WTC11 (cell line): ENCODE results near the gene NT5DC4. TPM values are rescaled to one million over a fixed set of nuclear protein-coding genes. Genes with fewer than 3 reads are reported as not detected.

Experiments
- ATAC-seq: fragments of 200-7000 bp; cut with Tn5 transposase; 2 replicates; pipeline ENCODE4 v1.10.0; 2021; ENCODE audit warnings: mild to moderate bottlenecking, moderate library complexity
- CTCF ChIA-PET: fragments of 300-600 bp; sonication (Branson Sonifier 250); formaldehyde crosslinking; loops from one replicate; lab custom pipeline; 2021; ENCODE audit warnings: antibody characterized with exemption; lab: Charles Lee
- POLR2A ChIA-PET: fragments of 350-600 bp; sonication (Branson Sonifier 250); formaldehyde crosslinking; loops from one replicate; lab custom pipeline; 2021; ENCODE audit warnings: antibody characterized with exemption; lab: Charles Lee
- DNase-seq: peaks from one replicate; pipeline ENCODE4 v3.0.0; 2021; ENCODE audit warnings: low spot score
- H3K27ac Mint-ChIP-seq: 2 replicates; pipeline ENCODE4 v1.8.0; 2021; ENCODE audit warnings: mixed read lengths
- H3K27me3 Mint-ChIP-seq: 2 replicates; pipeline ENCODE4 v1.8.0; 2021; ENCODE audit warnings: low read depth, mild to moderate bottlenecking, moderate library complexity, mixed read lengths
- H3K36me3 Mint-ChIP-seq: 2 replicates; pipeline ENCODE4 v1.8.0; 2021; ENCODE audit warnings: mixed read lengths
- H3K4me1 Mint-ChIP-seq: 2 replicates; pipeline ENCODE4 v1.8.0; 2022; ENCODE audit warnings: mixed read lengths
- H3K4me3 Mint-ChIP-seq: 2 replicates; pipeline ENCODE4 v1.8.0; 2021; ENCODE audit warnings: mild to moderate bottlenecking, moderate library complexity, mixed read lengths
- H3K9me3 Mint-ChIP-seq: 2 replicates; pipeline ENCODE4 v1.8.0; 2021; ENCODE audit warnings: mixed read lengths
- CREB1 ChIP-seq: sonication (generic); formaldehyde crosslinking; IDR thresholded peaks from 2 replicates; pipeline ENCODE4 v1.8.0; 2023; ENCODE audit warnings: mild to moderate bottlenecking, missing genetic modification reagents
- ESRRA ChIP-seq: sonication (generic); formaldehyde crosslinking; IDR thresholded peaks from 2 replicates; pipeline ENCODE4 v1.8.1; 2022; ENCODE audit warnings: mild to moderate bottlenecking, missing genetic modification reagents, borderline replicate concordance
- ETV6 ChIP-seq: sonication (generic); formaldehyde crosslinking; IDR thresholded peaks from 2 replicates; pipeline ENCODE4 v1.8.1; 2022; ENCODE audit warnings: mild to moderate bottlenecking, missing genetic modification reagents
- GTF2I ChIP-seq: fragments of 250-450 bp; sonication (Bioruptor Pico); conservative IDR thresholded peaks from 2 replicates; pipeline ENCODE4 v1.4.0; 2021; ENCODE audit warnings: mild to moderate bottlenecking
- JAZF1 ChIP-seq: fragments of 250-450 bp; sonication (Bioruptor Pico); IDR thresholded peaks from 2 replicates; pipeline ENCODE4 v1.9.0; 2021; ENCODE audit warnings: moderate library complexity, mild to moderate bottlenecking, inconsistent platforms
- JUN ChIP-seq: sonication (generic); formaldehyde crosslinking; IDR thresholded peaks from 2 replicates; pipeline ENCODE4 v1.8.0; 2023; ENCODE audit warnings: mild to moderate bottlenecking, missing genetic modification reagents
- KAT7 ChIP-seq: sonication (generic); formaldehyde crosslinking; IDR thresholded peaks from 2 replicates; pipeline ENCODE4 v1.8.1; 2023; ENCODE audit warnings: missing genetic modification reagents, mild to moderate bottlenecking, borderline replicate concordance
- MYBL2 ChIP-seq: sonication (generic); formaldehyde crosslinking; IDR thresholded peaks from 2 replicates; pipeline ENCODE4 v1.8.1; 2023; ENCODE audit warnings: mild to moderate bottlenecking, moderate library complexity, missing genetic modification reagents
- NFATC4 ChIP-seq: fragments of 250-450 bp; sonication (Bioruptor Pico); IDR thresholded peaks from 2 replicates; pipeline ENCODE4 v1.9.0; 2021; ENCODE audit warnings: mild to moderate bottlenecking
- NFYB ChIP-seq: sonication (generic); formaldehyde crosslinking; conservative IDR thresholded peaks from 2 replicates; pipeline ENCODE4 v1.8.0; 2022; ENCODE audit warnings: low read depth, missing genetic modification reagents
- NR2C2 ChIP-seq: sonication (generic); formaldehyde crosslinking; IDR thresholded peaks from 2 replicates; pipeline ENCODE4 v1.8.0; 2022; ENCODE audit warnings: mild to moderate bottlenecking, missing genetic modification reagents
- TP53 ChIP-seq: sonication (generic); formaldehyde crosslinking; IDR thresholded peaks from 2 replicates; pipeline ENCODE4 v1.8.1; 2023; ENCODE audit warnings: mild to moderate bottlenecking, missing genetic modification reagents
- ZBTB21 ChIP-seq: sonication (generic); formaldehyde crosslinking; IDR thresholded peaks from 2 replicates; pipeline ENCODE4 v1.8.1; 2023; ENCODE audit warnings: mild to moderate bottlenecking, missing genetic modification reagents, borderline replicate concordance
- ZNF138 ChIP-seq: sonication (generic); formaldehyde crosslinking; conservative IDR thresholded peaks from 2 replicates; pipeline ENCODE4 v1.8.1; 2022; ENCODE audit warnings: mild to moderate bottlenecking, moderate library complexity, missing genetic modification reagents
- ZNF423 ChIP-seq: fragments of 250-450 bp; sonication (Bioruptor Pico); IDR thresholded peaks from 2 replicates; pipeline ENCODE4 v2.1.2; 2022; ENCODE audit warnings: mild to moderate bottlenecking, moderate library complexity
- total RNA-seq: library from RNA; stranded (reverse); gene quantifications from 3 replicates; pipeline ENCODE4 v1.2.3, GENCODE V29; 2021
- TF ChIP-seq, protein P1 (sequence below): sonication (generic); formaldehyde crosslinking; IDR thresholded peaks from 2 replicates; pipeline ENCODE4 v1.8.1; 2022; ENCODE audit warnings: mild to moderate bottlenecking, missing genetic modification reagents, moderate library complexity, borderline replicate concordance
- TF ChIP-seq, protein P2 (sequence below): sonication (generic); formaldehyde crosslinking; IDR thresholded peaks from 2 replicates; pipeline ENCODE4 v1.8.0; 2022; ENCODE audit warnings: mild to moderate bottlenecking, missing genetic modification reagents
- TF ChIP-seq, protein P3 (sequence below): sonication (generic); formaldehyde crosslinking; conservative IDR thresholded peaks from 2 replicates; pipeline ENCODE4 v1.8.1; 2022; ENCODE audit warnings: mild to moderate bottlenecking, missing genetic modification reagents
- TF ChIP-seq, protein P4 (sequence below): fragments of 250-450 bp; sonication (Bioruptor Pico); IDR thresholded peaks from 2 replicates; pipeline ENCODE4 v1.9.0; 2021; ENCODE audit warnings: mild to moderate bottlenecking
- TF ChIP-seq, protein P5 (sequence below): sonication (generic); formaldehyde crosslinking; IDR thresholded peaks from 2 replicates; pipeline ENCODE4 v1.8.0; 2023; ENCODE audit warnings: mild to moderate bottlenecking, missing genetic modification reagents
- TF ChIP-seq, protein P6 (sequence below): sonication (generic); formaldehyde crosslinking; IDR thresholded peaks from 2 replicates; pipeline ENCODE4 v1.8.1; 2022; ENCODE audit warnings: mild to moderate bottlenecking, moderate library complexity, missing genetic modification reagents
- TF ChIP-seq, protein P7 (sequence below): sonication (generic); formaldehyde crosslinking; conservative IDR thresholded peaks from 2 replicates; pipeline ENCODE4 v1.8.1; 2023; ENCODE audit warnings: mild to moderate bottlenecking, low read depth, missing genetic modification reagents, moderate library complexity
- TF ChIP-seq, protein P8 (sequence below): sonication (generic); formaldehyde crosslinking; IDR thresholded peaks from 2 replicates; pipeline ENCODE4 v1.8.1; 2022; ENCODE audit warnings: low read depth, missing genetic modification reagents, borderline replicate concordance

Gene NT5DC4
- total RNA-seq, 1 experiment from 2014 or later: not detected

DNA sequence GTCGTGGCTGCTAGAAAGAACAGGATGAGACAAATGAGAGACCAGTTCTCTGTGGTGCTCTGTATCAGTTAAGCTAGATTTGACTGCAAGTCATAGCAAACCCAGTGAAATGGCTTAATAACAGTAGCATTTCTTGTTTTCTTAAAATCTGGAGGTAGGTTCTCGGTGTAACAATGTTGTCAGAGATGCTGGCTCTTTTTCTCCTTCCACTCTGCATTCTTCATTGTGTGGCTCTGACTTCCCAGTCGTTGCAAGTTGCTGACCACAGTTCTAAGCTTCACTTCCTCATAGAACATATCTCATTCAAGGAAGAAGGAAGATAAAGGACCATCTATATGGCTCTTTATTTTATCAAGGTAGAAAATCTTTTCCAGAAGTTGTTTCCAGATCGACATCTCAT lies 51.5 kb downstream of the NT5DC4 start (continued):
- TF ChIP-seq CREB1 (no peak), ETV6 (CRISPR knock-in tag) (no peak), TP53 (no peak), MYBL2 (CRISPR knock-in tag) (no peak), NFYB (CRISPR knock-in tag) (no peak), ZNF423 (CRISPR knock-in tag) (no peak)
- TF ChIP-seq, protein P1, sequence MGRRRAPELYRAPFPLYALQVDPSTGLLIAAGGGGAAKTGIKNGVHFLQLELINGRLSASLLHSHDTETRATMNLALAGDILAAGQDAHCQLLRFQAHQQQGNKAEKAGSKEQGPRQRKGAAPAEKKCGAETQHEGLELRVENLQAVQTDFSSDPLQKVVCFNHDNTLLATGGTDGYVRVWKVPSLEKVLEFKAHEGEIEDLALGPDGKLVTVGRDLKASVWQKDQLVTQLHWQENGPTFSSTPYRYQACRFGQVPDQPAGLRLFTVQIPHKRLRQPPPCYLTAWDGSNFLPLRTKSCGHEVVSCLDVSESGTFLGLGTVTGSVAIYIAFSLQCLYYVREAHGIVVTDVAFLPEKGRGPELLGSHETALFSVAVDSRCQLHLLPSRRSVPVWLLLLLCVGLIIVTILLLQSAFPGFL (CRISPR knock-in tag): no peak
- TF ChIP-seq, protein P2, sequence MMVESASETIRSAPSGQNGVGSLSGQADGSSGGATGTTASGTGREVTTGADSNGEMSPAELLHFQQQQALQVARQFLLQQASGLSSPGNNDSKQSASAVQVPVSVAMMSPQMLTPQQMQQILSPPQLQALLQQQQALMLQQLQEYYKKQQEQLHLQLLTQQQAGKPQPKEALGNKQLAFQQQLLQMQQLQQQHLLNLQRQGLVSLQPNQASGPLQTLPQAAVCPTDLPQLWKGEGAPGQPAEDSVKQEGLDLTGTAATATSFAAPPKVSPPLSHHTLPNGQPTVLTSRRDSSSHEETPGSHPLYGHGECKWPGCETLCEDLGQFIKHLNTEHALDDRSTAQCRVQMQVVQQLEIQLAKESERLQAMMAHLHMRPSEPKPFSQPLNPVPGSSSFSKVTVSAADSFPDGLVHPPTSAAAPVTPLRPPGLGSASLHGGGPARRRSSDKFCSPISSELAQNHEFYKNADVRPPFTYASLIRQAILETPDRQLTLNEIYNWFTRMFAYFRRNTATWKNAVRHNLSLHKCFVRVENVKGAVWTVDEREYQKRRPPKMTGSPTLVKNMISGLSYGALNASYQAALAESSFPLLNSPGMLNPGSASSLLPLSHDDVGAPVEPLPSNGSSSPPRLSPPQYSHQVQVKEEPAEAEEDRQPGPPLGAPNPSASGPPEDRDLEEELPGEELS (CRISPR knock-in tag): no peak
- TF ChIP-seq, protein P3, sequence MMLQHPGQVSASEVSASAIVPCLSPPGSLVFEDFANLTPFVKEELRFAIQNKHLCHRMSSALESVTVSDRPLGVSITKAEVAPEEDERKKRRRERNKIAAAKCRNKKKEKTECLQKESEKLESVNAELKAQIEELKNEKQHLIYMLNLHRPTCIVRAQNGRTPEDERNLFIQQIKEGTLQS (CRISPR knock-in tag): no peak

DNA sequence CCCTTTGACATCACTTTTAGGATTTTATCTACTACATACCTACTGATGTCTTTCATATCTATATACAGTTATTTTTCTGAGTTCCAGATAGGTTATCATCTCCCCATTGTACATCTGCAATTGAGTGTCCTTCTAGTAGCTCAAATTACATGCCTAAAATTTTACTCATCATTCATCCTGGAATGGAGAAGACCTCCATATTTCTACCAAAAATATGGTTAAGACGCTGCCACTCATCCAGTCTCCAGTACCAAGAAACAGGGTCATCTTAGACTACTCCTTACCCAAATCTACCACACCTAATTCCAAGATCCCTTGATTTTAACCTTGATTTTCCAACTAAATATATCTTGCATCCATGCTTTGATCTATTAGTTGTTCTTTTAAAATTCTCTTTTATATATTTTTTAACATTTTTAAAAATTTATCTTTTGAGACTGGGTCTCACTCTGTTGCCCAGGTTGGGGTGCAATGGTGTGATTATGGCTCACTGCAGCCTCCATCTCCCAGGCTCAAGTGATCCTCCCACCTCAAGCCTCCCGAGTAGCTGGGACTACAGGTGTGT lies 52.2 kb downstream of the NT5DC4 start:
- H3K27ac Mint-ChIP-seq: no peak overlapping the region
- DNase-seq (no peak), ATAC-seq (no peak)
- peaks cover 11% of the 10 kb centered on the region for H3K4me1 Mint-ChIP-seq
- no peak overlapping the region for H3K4me3 Mint-ChIP-seq
- no peaks in the 10 kb centered on the region; the same call in 1 of the 2 replicates for H3K27me3 Mint-ChIP-seq
- TF ChIP-seq, protein P4, sequence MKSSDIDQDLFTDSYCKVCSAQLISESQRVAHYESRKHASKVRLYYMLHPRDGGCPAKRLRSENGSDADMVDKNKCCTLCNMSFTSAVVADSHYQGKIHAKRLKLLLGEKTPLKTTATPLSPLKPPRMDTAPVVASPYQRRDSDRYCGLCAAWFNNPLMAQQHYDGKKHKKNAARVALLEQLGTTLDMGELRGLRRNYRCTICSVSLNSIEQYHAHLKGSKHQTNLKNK (CRISPR knock-in tag): no peak
- TF ChIP-seq, protein P5, sequence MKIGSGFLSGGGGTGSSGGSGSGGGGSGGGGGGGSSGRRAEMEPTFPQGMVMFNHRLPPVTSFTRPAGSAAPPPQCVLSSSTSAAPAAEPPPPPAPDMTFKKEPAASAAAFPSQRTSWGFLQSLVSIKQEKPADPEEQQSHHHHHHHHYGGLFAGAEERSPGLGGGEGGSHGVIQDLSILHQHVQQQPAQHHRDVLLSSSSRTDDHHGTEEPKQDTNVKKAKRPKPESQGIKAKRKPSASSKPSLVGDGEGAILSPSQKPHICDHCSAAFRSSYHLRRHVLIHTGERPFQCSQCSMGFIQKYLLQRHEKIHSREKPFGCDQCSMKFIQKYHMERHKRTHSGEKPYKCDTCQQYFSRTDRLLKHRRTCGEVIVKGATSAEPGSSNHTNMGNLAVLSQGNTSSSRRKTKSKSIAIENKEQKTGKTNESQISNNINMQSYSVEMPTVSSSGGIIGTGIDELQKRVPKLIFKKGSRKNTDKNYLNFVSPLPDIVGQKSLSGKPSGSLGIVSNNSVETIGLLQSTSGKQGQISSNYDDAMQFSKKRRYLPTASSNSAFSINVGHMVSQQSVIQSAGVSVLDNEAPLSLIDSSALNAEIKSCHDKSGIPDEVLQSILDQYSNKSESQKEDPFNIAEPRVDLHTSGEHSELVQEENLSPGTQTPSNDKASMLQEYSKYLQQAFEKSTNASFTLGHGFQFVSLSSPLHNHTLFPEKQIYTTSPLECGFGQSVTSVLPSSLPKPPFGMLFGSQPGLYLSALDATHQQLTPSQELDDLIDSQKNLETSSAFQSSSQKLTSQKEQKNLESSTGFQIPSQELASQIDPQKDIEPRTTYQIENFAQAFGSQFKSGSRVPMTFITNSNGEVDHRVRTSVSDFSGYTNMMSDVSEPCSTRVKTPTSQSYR: no peak
- no peak for TF ChIP-seq NFATC4
- no peak for TF ChIP-seq NR2C2 (CRISPR knock-in tag)
- ChIA-PET POLR2A (no interaction called here), CTCF (interaction anchor here (0.5 kb wide), 1 partner anchor 47 kb away, joined by 3 read pairs; no protein-coding TSS in a partner anchor)
- no peaks in the 10 kb centered on the region for H3K9me3 Mint-ChIP-seq
- no peaks in the 10 kb centered on the region for H3K36me3 Mint-ChIP-seq

DNA sequence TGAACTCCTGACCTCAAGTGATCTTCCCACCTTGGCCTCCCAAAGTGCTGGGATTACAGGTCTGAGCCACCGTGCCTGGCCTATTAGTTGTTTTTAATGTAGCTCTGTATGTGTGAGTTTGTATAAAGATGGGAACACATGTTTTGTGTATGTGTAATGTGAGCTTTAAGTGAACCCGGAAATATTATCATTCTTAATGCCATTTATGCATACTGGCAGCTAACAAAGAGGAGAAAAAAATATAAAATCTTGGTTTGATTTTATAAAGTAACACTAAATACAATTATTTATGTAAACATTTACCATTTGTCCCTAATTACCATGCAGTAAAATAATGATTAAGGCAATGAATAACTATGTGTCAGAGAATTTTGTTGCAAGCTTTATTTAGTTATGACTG lies 52.7 kb downstream of the NT5DC4 start:
- Mint-ChIP-seq H3K4me3 (no peak overlapping the region), H3K36me3 (no peaks in the 10 kb centered on the region), H3K27ac (no peak overlapping the region), H3K9me3 (no peaks in the 10 kb centered on the region), H3K27me3 (no peaks in the 10 kb centered on the region; the same call in 1 of the 2 replicates), H3K4me1 (peaks cover 11% of the 10 kb centered on the region)
- POLR2A ChIA-PET: no interaction called here
- ATAC-seq: no peak
- CTCF ChIA-PET: no interaction called here
- no peak for DNase-seq
- TF ChIP-seq JAZF1 (CRISPR knock-in tag): no peak
- TF ChIP-seq, protein P6, sequence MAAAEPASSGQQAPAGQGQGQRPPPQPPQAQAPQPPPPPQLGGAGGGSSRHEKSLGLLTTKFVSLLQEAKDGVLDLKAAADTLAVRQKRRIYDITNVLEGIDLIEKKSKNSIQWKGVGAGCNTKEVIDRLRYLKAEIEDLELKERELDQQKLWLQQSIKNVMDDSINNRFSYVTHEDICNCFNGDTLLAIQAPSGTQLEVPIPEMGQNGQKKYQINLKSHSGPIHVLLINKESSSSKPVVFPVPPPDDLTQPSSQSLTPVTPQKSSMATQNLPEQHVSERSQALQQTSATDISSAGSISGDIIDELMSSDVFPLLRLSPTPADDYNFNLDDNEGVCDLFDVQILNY (CRISPR knock-in tag): no peak
- no peak for TF ChIP-seq GTF2I
- TF ChIP-seq ESRRA (CRISPR knock-in tag): no peak
- TF ChIP-seq ZBTB21: no peak
- TF ChIP-seq, protein P7, sequence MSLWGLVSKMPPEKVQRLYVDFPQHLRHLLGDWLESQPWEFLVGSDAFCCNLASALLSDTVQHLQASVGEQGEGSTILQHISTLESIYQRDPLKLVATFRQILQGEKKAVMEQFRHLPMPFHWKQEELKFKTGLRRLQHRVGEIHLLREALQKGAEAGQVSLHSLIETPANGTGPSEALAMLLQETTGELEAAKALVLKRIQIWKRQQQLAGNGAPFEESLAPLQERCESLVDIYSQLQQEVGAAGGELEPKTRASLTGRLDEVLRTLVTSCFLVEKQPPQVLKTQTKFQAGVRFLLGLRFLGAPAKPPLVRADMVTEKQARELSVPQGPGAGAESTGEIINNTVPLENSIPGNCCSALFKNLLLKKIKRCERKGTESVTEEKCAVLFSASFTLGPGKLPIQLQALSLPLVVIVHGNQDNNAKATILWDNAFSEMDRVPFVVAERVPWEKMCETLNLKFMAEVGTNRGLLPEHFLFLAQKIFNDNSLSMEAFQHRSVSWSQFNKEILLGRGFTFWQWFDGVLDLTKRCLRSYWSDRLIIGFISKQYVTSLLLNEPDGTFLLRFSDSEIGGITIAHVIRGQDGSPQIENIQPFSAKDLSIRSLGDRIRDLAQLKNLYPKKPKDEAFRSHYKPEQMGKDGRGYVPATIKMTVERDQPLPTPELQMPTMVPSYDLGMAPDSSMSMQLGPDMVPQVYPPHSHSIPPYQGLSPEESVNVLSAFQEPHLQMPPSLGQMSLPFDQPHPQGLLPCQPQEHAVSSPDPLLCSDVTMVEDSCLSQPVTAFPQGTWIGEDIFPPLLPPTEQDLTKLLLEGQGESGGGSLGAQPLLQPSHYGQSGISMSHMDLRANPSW (CRISPR knock-in tag): no peak
- TF ChIP-seq JUN (CRISPR knock-in tag): no peak
- TF ChIP-seq KAT7 (CRISPR knock-in tag): no peak
- TF ChIP-seq, protein P8, sequence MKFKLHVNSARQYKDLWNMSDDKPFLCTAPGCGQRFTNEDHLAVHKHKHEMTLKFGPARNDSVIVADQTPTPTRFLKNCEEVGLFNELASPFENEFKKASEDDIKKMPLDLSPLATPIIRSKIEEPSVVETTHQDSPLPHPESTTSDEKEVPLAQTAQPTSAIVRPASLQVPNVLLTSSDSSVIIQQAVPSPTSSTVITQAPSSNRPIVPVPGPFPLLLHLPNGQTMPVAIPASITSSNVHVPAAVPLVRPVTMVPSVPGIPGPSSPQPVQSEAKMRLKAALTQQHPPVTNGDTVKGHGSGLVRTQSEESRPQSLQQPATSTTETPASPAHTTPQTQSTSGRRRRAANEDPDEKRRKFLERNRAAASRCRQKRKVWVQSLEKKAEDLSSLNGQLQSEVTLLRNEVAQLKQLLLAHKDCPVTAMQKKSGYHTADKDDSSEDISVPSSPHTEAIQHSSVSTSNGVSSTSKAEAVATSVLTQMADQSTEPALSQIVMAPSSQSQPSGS (CRISPR knock-in tag): no peak
- TF ChIP-seq ZNF138: no peak
